NCI-H146 treated with DMSO at 0.1 percent for 48 hours (cell line): ENCODE data around the gene AGT.
"Not testable (repeated sequence)": the region's sequence is repeated elsewhere in the genome, so short reads cannot be mapped to it uniquely, and the experiment has no call there.

Experiments used
- DNase-seq: peaks from one replicate; lab custom pipeline; 2025; ENCODE audit not compliant: unreplicated experiment; lab: John Stamatoyannopoulos, UW

The AGT gene

GRCh38 chr1:230693221-230693620 is 20.7 kb downstream of the AGT start:
- no peak for DNase-seq

DNA sequence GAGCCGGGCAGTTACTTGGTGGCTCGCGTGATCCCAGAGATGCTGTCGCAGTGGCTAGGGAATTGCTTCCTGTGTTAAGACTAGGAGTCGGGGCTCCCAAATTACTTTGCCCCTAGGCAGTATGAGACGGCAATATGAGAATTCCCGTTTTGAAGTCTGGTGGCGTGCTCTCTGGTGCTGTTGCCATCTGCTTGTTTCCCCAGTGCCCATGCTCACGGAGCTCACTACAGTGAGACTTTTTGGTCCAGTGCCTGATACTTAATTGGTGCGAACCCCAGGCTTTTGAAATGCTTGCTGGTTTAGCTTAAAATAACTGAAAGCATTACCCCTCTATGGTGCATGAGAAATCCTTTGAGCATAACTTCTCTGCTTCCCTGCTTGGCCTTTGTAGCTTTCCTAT is 22.3 kb downstream of the AGT start:
- no peak for DNase-seq

GRCh38 chr1:230690101-230690500 is 23.8 kb downstream of the AGT start:
- no peak for DNase-seq

DNA sequence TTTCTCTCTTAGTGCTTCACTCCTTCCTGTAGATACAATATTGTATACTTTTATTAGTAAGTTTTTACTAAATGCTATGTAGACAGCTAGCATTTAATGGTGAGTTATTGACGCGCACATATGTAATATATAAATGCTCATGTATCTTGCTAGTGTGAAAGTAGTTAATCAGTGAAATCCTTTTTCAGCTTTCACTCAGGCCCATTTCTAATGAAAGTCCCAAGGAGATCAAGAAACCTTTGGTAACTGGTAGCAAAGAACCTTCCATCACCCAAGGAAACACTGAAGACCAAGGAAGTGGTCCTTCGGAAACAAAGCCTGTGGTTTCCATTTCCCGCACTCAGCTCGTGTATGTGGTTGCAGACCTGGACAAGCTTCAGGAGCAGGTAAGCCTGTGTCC is 27.2 kb downstream of the AGT start:
- no peak for DNase-seq

GRCh38 chr1:230684998-230685397 is 28.9 kb downstream of the AGT start:
- DNase-seq = no peak

- no peak for DNase-seq
Observed at GRCh38 chr1:230684146-230684545, 29.8 kb downstream of the AGT start.

DNA sequence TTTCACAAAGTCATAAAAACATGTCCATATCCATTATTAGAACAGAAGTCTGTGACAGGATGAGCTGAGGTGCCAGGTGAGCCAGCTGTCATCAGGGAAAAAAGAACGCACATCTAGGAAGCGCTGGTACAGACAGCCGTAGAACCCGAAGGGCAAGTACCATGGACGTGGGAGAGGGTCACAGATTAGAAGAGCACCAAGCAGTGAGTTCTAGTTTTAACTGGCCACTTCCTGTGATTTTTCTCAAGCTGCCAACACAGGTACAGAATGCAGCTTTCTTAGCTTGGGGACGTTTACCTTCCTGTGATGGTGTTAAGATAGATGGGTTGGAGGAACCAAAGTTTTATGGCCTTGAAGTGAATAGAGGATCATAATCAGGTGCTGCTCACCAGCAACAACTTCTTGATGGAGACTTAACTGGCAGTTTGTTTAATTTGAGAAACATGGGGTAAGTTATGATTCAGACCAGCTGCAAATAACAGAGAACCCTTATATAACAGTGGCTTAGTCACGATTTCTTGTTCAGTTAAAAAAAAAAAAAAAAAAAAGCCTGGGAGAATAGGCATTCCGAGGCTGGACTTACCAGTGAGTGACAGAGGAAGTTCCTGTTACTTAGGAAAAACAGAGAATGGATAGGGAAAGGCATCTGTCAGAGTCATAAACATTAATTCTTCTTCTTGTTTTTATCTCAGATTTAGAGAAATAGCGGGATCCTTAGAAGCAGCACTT is 30.9 kb downstream of the AGT start:
- no peak for DNase-seq

DNA sequence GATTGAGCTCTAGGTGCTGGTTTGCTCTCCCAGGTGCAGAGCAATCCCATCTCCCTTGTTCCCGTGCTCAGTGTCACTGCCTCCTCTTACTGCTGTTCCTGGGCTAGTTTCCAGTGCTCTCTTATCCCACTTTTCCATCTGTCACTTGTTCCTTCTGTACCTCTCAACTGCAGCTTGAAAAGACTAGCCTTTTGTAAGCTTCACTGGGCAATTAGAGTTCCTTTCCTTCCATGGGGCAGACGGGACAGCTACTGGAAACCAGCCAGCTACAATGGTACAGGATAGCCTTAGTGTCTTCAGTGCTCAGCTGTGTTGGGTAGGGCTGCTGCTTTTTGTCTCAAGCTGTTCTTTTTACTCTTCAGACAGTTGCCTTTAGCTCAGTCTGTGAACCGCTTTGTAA is 31.6 kb downstream of the AGT start:
- DNase-seq = no peak

- DNase-seq = peak; percentile 8
Observed at GRCh38 chr1:230681599-230681998, 32.3 kb downstream of the AGT start.

- DNase-seq = no peak
Observed at GRCh38 chr1:230680300-230681025, 33.5 kb downstream of the AGT start.

DNA sequence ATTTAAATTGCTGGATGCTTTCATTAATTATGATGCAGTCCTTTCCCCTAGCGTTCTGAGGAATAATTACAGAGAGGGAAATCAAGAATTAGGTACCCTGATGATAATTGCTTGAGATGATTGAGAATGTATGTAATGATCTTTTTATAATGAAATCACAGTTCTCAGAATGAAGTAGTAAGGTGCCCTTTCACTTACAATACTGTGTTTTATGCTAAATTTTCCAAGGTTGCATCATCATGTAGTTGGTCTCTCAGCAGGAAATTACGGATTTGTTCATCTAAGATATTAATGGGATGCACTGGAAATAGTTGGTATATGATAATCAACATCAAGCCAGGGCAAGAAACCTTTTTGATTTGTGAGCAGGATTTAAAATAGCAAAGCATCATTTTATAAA is 34.1 kb downstream of the AGT start:
- no peak for DNase-seq

GRCh38 chr1:230679192-230679591 is 34.7 kb downstream of the AGT start:
- DNase-seq = no peak

GRCh38 chr1:230677200-230677599 is 36.7 kb downstream of the AGT start:
- DNase-seq = no peak

GRCh38 chr1:230674581-230674980 is 39.3 kb downstream of the AGT start:
- no peak for DNase-seq

- DNase-seq = no peak
Observed at GRCh38 chr1:230669543-230669942, 44.4 kb downstream of the AGT start.

GRCh38 chr1:230668227-230668626 is 45.7 kb downstream of the AGT start:
- no peak for DNase-seq

DNA sequence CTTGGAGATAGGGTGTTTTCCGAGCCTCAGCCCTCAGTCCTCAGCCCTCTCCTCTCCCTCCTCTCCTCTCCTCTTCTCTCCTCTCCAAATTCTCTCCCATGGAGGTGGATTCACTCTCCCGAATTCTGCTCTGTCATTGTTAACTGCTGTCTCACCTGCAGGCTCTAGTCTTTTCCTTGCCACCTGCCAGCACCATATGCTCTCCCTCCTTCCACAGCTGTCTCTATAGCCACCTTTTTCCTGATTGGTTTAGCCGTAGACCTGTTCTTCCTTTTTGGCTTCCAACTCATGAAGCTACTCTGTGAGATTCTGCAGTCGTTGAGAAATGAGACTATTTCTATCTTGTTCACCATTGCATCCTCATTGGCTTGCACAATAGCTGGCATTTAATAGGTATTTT is 51.9 kb downstream of the AGT start:
- no peak for DNase-seq

- DNase-seq = no peak
Observed at GRCh38 chr1:230658691-230659090, 55.2 kb downstream of the AGT start.

DNA sequence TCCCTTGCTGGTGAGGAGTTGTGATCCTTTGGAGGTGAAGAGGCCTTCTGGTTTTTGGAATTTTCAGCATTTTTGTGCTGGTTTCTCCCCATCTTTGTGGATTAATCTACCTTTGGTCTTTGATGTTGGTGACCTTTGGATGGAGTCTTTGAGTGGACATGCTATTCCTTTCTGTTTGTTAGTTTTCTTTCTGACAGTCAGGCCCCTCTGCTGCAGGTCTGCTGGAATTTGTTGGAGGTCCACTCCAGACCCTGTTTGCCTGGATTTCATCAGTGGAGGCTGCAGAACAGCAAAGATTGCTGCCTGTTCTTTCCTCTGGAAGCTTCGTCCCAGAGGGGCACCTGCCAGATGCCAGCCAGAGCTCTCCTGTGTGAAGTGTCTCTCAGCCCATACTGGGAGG is 55.8 kb downstream of the AGT start:
- DNase-seq = not testable (repeated sequence)

- DNase-seq = not testable (repeated sequence)
Observed at GRCh38 chr1:230656719-230657118, 57.2 kb downstream of the AGT start.
